Measurements from ENCODE around the gene AGRN. TPM values are rescaled to one million over a fixed set of nuclear protein-coding genes. Genes with fewer than 3 reads are reported as not detected.
A peak's percentile ranks its signal among the peaks of the same experiment; 100 is the strongest.
"Not testable (repeated sequence)": the region's sequence is repeated elsewhere in the genome, so short reads cannot be mapped to it uniquely, and the experiment has no call there.

The AGRN gene
- total RNA-seq, 1 donor from 2014 or later: 335 TPM

- H3K9me3 Mint-ChIP-seq (ENCODE audit: low read depth): no peaks in the 10 kb centered on the region
- H3K36me3 Mint-ChIP-seq (ENCODE audit: insufficient read depth): peaks cover 7% of the 10 kb centered on the region
- no peaks in the 10 kb centered on the region for H3K27me3 Mint-ChIP-seq
- no peak overlapping the region for H3K4me3 Mint-ChIP-seq (ENCODE audit: low read depth)
- DNase-seq (ENCODE audit: low spot score, unreplicated experiment): no peak
- H3K4me1 Mint-ChIP-seq (ENCODE audit: low read depth): peaks cover 10% of the 10 kb centered on the region
- TF ChIP-seq CTCF (IDR thresholded peaks at IDR 0.05; ENCODE audit: unreplicated experiment): no peak
- no peak overlapping the region for H3K27ac Mint-ChIP-seq
Measured at GRCh38 chr1:1026599-1027413, 6.9 kb downstream of the AGRN start.

- H3K9me3 Mint-ChIP-seq (ENCODE audit: low read depth): no peaks in the 10 kb centered on the region
- TF ChIP-seq CTCF (IDR thresholded peaks at IDR 0.05; ENCODE audit: unreplicated experiment): no peak
- no peak overlapping the region for H3K27ac Mint-ChIP-seq
- peaks cover 13% of the 10 kb centered on the region for H3K4me1 Mint-ChIP-seq (ENCODE audit: low read depth)
- no peak overlapping the region for H3K4me3 Mint-ChIP-seq (ENCODE audit: low read depth)
- no peak for DNase-seq (ENCODE audit: low spot score, unreplicated experiment)
- no peaks in the 10 kb centered on the region for H3K27me3 Mint-ChIP-seq
- peaks cover 6% of the 10 kb centered on the region for H3K36me3 Mint-ChIP-seq (ENCODE audit: insufficient read depth)
Measured at GRCh38 chr1:1027791-1028190, 7.9 kb downstream of the AGRN start.

GRCh38 chr1:1030867-1031658 is 11.1 kb downstream of the AGRN start:
- H3K27ac Mint-ChIP-seq; H3K4me3 Mint-ChIP-seq (ENCODE audit: low read depth); DNase-seq (ENCODE audit: low spot score, unreplicated experiment); H3K9me3 Mint-ChIP-seq (ENCODE audit: low read depth); H3K36me3 Mint-ChIP-seq (ENCODE audit: insufficient read depth); H3K4me1 Mint-ChIP-seq (ENCODE audit: low read depth); H3K27me3 Mint-ChIP-seq: not testable (repeated sequence)

GRCh38 chr1:1031659-1032235 is 11.8 kb downstream of the AGRN start:
- no peaks in the 10 kb centered on the region for H3K27me3 Mint-ChIP-seq
- no peak for TF ChIP-seq CTCF (IDR thresholded peaks at IDR 0.05; ENCODE audit: unreplicated experiment)
- H3K4me1 Mint-ChIP-seq (ENCODE audit: low read depth): peaks cover 7% of the 10 kb centered on the region
- H3K4me3 Mint-ChIP-seq (ENCODE audit: low read depth): no peak overlapping the region
- DNase-seq (ENCODE audit: low spot score, unreplicated experiment): no peak
- no peaks in the 10 kb centered on the region for H3K9me3 Mint-ChIP-seq (ENCODE audit: low read depth)
- H3K27ac Mint-ChIP-seq: no peak overlapping the region
- peaks cover 4% of the 10 kb centered on the region for H3K36me3 Mint-ChIP-seq (ENCODE audit: insufficient read depth)

GRCh38 chr1:1032424-1032823 is 12.5 kb downstream of the AGRN start:
- H3K4me3 Mint-ChIP-seq (ENCODE audit: low read depth): peak overlapping the region; percentile 56
- peaks cover 2% of the 10 kb centered on the region for H3K36me3 Mint-ChIP-seq (ENCODE audit: insufficient read depth)
- H3K27ac Mint-ChIP-seq: peak overlapping the region; percentile 85
- H3K27me3 Mint-ChIP-seq: no peaks in the 10 kb centered on the region
- peaks cover 7% of the 10 kb centered on the region for H3K4me1 Mint-ChIP-seq (ENCODE audit: low read depth)
- TF ChIP-seq CTCF (IDR thresholded peaks at IDR 0.05; ENCODE audit: unreplicated experiment): no peak
- DNase-seq (ENCODE audit: low spot score, unreplicated experiment): no peak
- no peaks in the 10 kb centered on the region for H3K9me3 Mint-ChIP-seq (ENCODE audit: low read depth)
